H1 (cell line): ENCODE results near the gene RPL23. TPM values are rescaled to one million over a fixed set of nuclear protein-coding genes. Genes with fewer than 3 reads are reported as not detected.

ENCODE experiments used
- CTCF ChIA-PET: fragments of 300-600 bp; sonication (Branson Sonifier 250); formaldehyde crosslinking; loops from one replicate; lab custom pipeline; 2021; ENCODE audit not compliant: partially characterized antibody; lab: Charles Lee
- POLR2A ChIA-PET: fragments of 300-600 bp; sonication (Branson Sonifier 250); formaldehyde crosslinking; loops from one replicate; lab custom pipeline; 2021; ENCODE audit warnings: inconsistent platforms; ENCODE audit not compliant: partially characterized antibody; lab: Charles Lee
- DNase-seq, 2 experiments: peaks; one replicate each; pipeline versions ENCODE4 v3.0.0 to v3.0.0-alpha.2; 2010 to 2022; ENCODE audit warnings: low spot score in 2 of 2, low read depth in 1 of 2, mixed read lengths in 1 of 2
- FAIRE-seq: peaks from 2 replicates; lab custom pipeline; 2011; peaks lifted over from hg19 to GRCh38; lab: Jason Lieb, UNC
- H2AFZ ChIP-seq: 2 replicates; pipeline ENCODE4 v1.8.1; 2012; ENCODE audit warnings: low read length, inconsistent platforms
- H2AK5ac ChIP-seq: 2 replicates; pipeline ENCODE4 v1.6.1; 2013; ENCODE audit warnings: low read depth, low read length
- H2BK120ac ChIP-seq: replicated peaks from 2 replicates; pipeline ENCODE3; 2013; ENCODE audit warnings: low read depth, low read length, inconsistent platforms
- H2BK12ac ChIP-seq: 2 replicates; pipeline ENCODE4 v1.6.1; 2013; ENCODE audit warnings: low read depth, low read length
- H2BK15ac ChIP-seq: 2 replicates; pipeline ENCODE4 v1.6.1; 2013; ENCODE audit warnings: low read length
- H2BK20ac ChIP-seq: 2 replicates; pipeline ENCODE4 v1.6.1; 2013; ENCODE audit warnings: low read length
- H2BK5ac ChIP-seq: 2 replicates; pipeline ENCODE4 v1.6.1; 2013; ENCODE audit warnings: low read depth, low read length
- H3K14ac ChIP-seq: 2 replicates; pipeline ENCODE4 v1.6.1; 2013; ENCODE audit warnings: inconsistent platforms; ENCODE audit not compliant: insufficient read length
- H3K18ac ChIP-seq: 2 replicates; pipeline ENCODE4 v1.6.1; 2013; ENCODE audit warnings: low read length; ENCODE audit errors: extremely low read depth
- H3K23ac ChIP-seq: 2 replicates; pipeline ENCODE4 v1.6.1; 2013; ENCODE audit warnings: inconsistent platforms; ENCODE audit not compliant: insufficient read length
- H3K23me2 ChIP-seq: 2 replicates; pipeline ENCODE4 v1.6.1; 2013; ENCODE audit warnings: low read depth, low read length
- H3K27ac ChIP-seq: 2 replicates; pipeline ENCODE4 v1.6.1; 2011; ENCODE audit warnings: low read depth, low read length, inconsistent platforms
- H3K27me3 ChIP-seq, 4 experiments: replicated peaks in 1 of 4; 1 replicate in 1 of 4; 2 replicates in 3 of 4; pipeline versions ENCODE4 v1.6.1 to v1.8.1; 2011 to 2013; ENCODE audit warnings: low read length in 3 of 4, mild to moderate bottlenecking in 3 of 4, inconsistent platforms in 2 of 4, mixed read lengths in 2 of 4, moderate library complexity in 1 of 4; ENCODE audit not compliant: control insufficient read depth in 3 of 4, insufficient read depth in 3 of 4; ENCODE audit errors: extremely low read depth in 1 of 4
- H3K36me3 ChIP-seq, 4 experiments: 2 replicates each; pipeline versions ENCODE4 v1.6.1 to v1.8.1; 2011 to 2013; ENCODE audit warnings: mild to moderate bottlenecking in 4 of 4, low read length in 3 of 4, moderate library complexity in 2 of 4, control low read depth in 1 of 4, inconsistent platforms in 1 of 4; ENCODE audit not compliant: insufficient read depth in 4 of 4, control insufficient read depth in 2 of 4
- H3K4ac ChIP-seq: replicated peaks from 2 replicates; pipeline ENCODE3; 2013; ENCODE audit warnings: low read length, low read depth, mixed read lengths, inconsistent platforms; ENCODE audit not compliant: insufficient read length
- H3K4me1 ChIP-seq, 4 experiments: replicated peaks in 1 of 4; 1 replicate in 1 of 4; 2 replicates in 3 of 4; pipeline versions ENCODE4 v1.6.1 to v1.8.1; 2011 to 2013; ENCODE audit warnings: low read length in 3 of 4, inconsistent platforms in 2 of 4, mixed read lengths in 1 of 4; ENCODE audit not compliant: insufficient read depth in 4 of 4, control insufficient read depth in 3 of 4
- H3K4me2 ChIP-seq, 2 experiments: 2 replicates each; pipeline versions ENCODE4 v1.6.1 to v1.8.1; 2011 to 2013; ENCODE audit warnings: low read depth in 2 of 2, low read length in 2 of 2, control low read depth in 1 of 2, inconsistent platforms in 1 of 2, mild to moderate bottlenecking in 1 of 2; ENCODE audit not compliant: insufficient read depth in 1 of 2
- H3K4me3 ChIP-seq, 4 experiments: fragments of 200-600, 300-600 bp in 1 of 4; sonication (generic), shearing (Covaris generic), sonication (Bioruptor Twin) in 1 of 4; 2 replicates each; pipeline versions ENCODE4 v1.5.1 to v1.8.1; 2011 to 2016; ENCODE audit warnings: low read length in 4 of 4, low read depth in 3 of 4, control low read depth in 2 of 4, inconsistent platforms in 2 of 4, mild to moderate bottlenecking in 2 of 4, mixed read lengths in 1 of 4, moderate library complexity in 1 of 4; ENCODE audit not compliant: insufficient read depth in 2 of 4; ENCODE audit errors: extremely low read depth in 1 of 4
- H3K56ac ChIP-seq: replicated peaks from 2 replicates; pipeline ENCODE3; 2013; ENCODE audit warnings: low read depth, mild to moderate bottlenecking, mixed read lengths, low read length, inconsistent platforms; ENCODE audit not compliant: insufficient read length
- H3K79me1 ChIP-seq: 2 replicates; pipeline ENCODE4 v1.6.1; 2013; ENCODE audit warnings: low read depth, low read length, control low read depth
- H3K79me2 ChIP-seq, 2 experiments: 2 replicates each; pipeline versions ENCODE4 v1.6.1 to v1.8.1; 2012 to 2013; ENCODE audit warnings: low read length in 2 of 2, mild to moderate bottlenecking in 2 of 2, inconsistent platforms in 1 of 2; ENCODE audit not compliant: insufficient read depth in 2 of 2, control insufficient read depth in 1 of 2
- H3K9ac ChIP-seq, 4 experiments: replicated peaks in 1 of 4; 1 replicate in 1 of 4; 2 replicates in 3 of 4; pipeline versions ENCODE4 v1.6.1 to v1.8.1; 2011 to 2013; ENCODE audit warnings: low read depth in 3 of 4, low read length in 3 of 4, control low read depth in 2 of 4, mild to moderate bottlenecking in 2 of 4, moderate library complexity in 2 of 4, inconsistent platforms in 1 of 4; ENCODE audit errors: extremely low read depth in 1 of 4
- H3K9me3 ChIP-seq, 2 experiments: 2 replicates each; pipeline versions ENCODE4 v1.6.1 to v1.8.1; 2012 to 2013; ENCODE audit warnings: mild to moderate bottlenecking in 2 of 2, moderate library complexity in 2 of 2, control low read depth in 1 of 2, inconsistent platforms in 1 of 2, low read depth in 1 of 2, low read length in 1 of 2, mixed read lengths in 1 of 2; ENCODE audit not compliant: insufficient read depth in 2 of 2
- H4K20me1 ChIP-seq, 2 experiments: replicated peaks in 1 of 2; 2 replicates each; pipeline versions ENCODE3 to v1.8.1; 2011 to 2013; ENCODE audit warnings: inconsistent platforms in 2 of 2, low read length in 2 of 2, mild to moderate bottlenecking in 1 of 2; ENCODE audit not compliant: insufficient read depth in 2 of 2, control insufficient read depth in 1 of 2
- H4K5ac ChIP-seq: 2 replicates; pipeline ENCODE4 v1.6.1; 2013; ENCODE audit warnings: low read length, low read depth, mixed read lengths, inconsistent platforms; ENCODE audit not compliant: insufficient read length
- H4K8ac ChIP-seq: 2 replicates; pipeline ENCODE4 v1.8.0; 2013; ENCODE audit warnings: mild to moderate bottlenecking, moderate library complexity, low read length, inconsistent platforms; ENCODE audit not compliant: insufficient read depth; ENCODE audit errors: extremely low read depth
- H4K91ac ChIP-seq: replicated peaks from 2 replicates; pipeline ENCODE3; 2013; ENCODE audit warnings: low read length, mixed read lengths, inconsistent platforms; ENCODE audit not compliant: insufficient read length
- CBX5 ChIP-seq: fragments of 300-800, 300-1000 bp; sonication (generic); IDR thresholded peaks from 2 replicates; pipeline ENCODE4 v1.7.1; 2016; ENCODE audit warnings: antibody characterized with exemption, low read length, low read depth
- POLR2A ChIP-seq, 2 experiments: IDR thresholded peaks; 1 replicate in 1 of 2; 2 replicates in 1 of 2; pipeline ENCODE4 v1.6.1; 2011; ENCODE audit warnings: low read depth in 2 of 2, low read length in 2 of 2, mild to moderate bottlenecking in 2 of 2; ENCODE audit errors: control extremely low read depth in 1 of 2
- RBBP5 ChIP-seq: IDR thresholded peaks from 2 replicates; pipeline ENCODE4 v1.7.1; 2012; ENCODE audit warnings: low read depth, mild to moderate bottlenecking, inconsistent platforms, low read length, moderate library complexity, borderline replicate concordance
- RFX5 ChIP-seq: IDR thresholded peaks from 2 replicates; pipeline ENCODE4 v1.6.1; 2011; ENCODE audit warnings: low read depth, low read length, improper control_type of control experiment, borderline replicate concordance
- SAP30 ChIP-seq: fragments of 300-600 bp; sonication (generic); IDR thresholded peaks from 2 replicates; pipeline ENCODE4 v1.7.1; 2012; ENCODE audit warnings: low read length, moderate library complexity, mild to moderate bottlenecking, inconsistent platforms; ENCODE audit not compliant: insufficient read depth, insufficient replicate concordance
- SIRT6 ChIP-seq: IDR thresholded peaks from one replicate; pipeline ENCODE4 v1.7.1; 2012; ENCODE audit warnings: low read length, inconsistent platforms
- TEAD4 ChIP-seq: IDR thresholded peaks from 2 replicates; pipeline ENCODE4 v1.6.1; 2012; ENCODE audit warnings: low read depth, low read length, inconsistent platforms, mixed read lengths
- WGBS, 2 experiments: shearing (Covaris generic) in 1 of 2; methylation state at CpG; one replicate each; pipeline versions ENCODE4 v1.1.6 to v1.1.7; 2013 to 2015; ENCODE audit warnings: low lambda C conversion rate in 2 of 2, mixed read lengths in 2 of 2, inconsistent platforms in 1 of 2, low coverage in 1 of 2, missing lambda C conversion rate in 1 of 2; ENCODE audit not compliant: insufficient replicate concordance in 2 of 2, insufficient coverage in 1 of 2, insufficient read length in 1 of 2; ENCODE audit errors: extremely low coverage in 1 of 2, missing lambda C conversion rate in 1 of 2; 5-methylcytosine and 5-hydroxymethylcytosine counted together
- polyA plus RNA-seq, 7 experiments: library from polyadenylated mRNA; depleted of rRNA in 3 of 7; stranded (reverse) in 5 of 7; unstranded in 2 of 7; fragments of >200 nt in 5 of 7; fragments of 200-250 nt in 2 of 7; gene quantifications; 1 replicate in 5 of 7; 2 replicates in 1 of 7; 4 replicates in 1 of 7; pipeline versions ENCODE4 v1.2.1 to v1.2.3, GENCODE V29; 2011 to 2013; ENCODE audit warnings: missing spikeins in 2 of 7, mixed read lengths in 2 of 7
- total RNA-seq: library from RNA; stranded (reverse); fragmentation: NEBNext Ultra II Directional; extraction: Animal tissue kit (Norgen Biotek cat#: 25700); gene quantifications from 2 replicates; pipeline ENCODE4 v1.2.1, GENCODE V29; 2021

Gene RPL23
- total and polyA plus RNA-seq, 2 of the 8 experiments (the other 6 are each of a cell fraction or from before 2014, with no cell fraction given): 2,148 to 2,502 TPM

- Histone ChIP-seq H2BK20ac (no peak overlapping the region), H3K56ac (peak overlapping the region; percentile 28), H3K18ac (no peak overlapping the region), H3K4me1 (peaks cover 0 to 18% (median 10%) of the 10 kb centered on the region in 4 experiments; a peak in 6 of 7 replicates), H2BK120ac (peak overlapping the region; percentile 18), H3K23me2 (peaks cover 17% of the 10 kb centered on the region), H4K5ac (no peak overlapping the region), H2AFZ (peak overlapping the region; percentile 67), H3K9me3 (no peaks in the 10 kb centered on the region), H4K20me1 (peaks cover 0 to 7% of the 10 kb centered on the region in 2 experiments), H2BK5ac (peak overlapping the region; percentile 63; the same call in 1 of the 2 replicates), H3K27me3 (no peaks in the 10 kb centered on the region), H3K4me3 (peak overlapping the region; percentile 88 to 100 (median 98)), H3K36me3 (peaks cover 0 to 2% (median 0%) of the 10 kb centered on the region in 4 experiments; a peak in 1 of 8 replicates), H3K14ac (no peak overlapping the region), H2AK5ac (no peak overlapping the region), H3K27ac (no peak overlapping the region), H3K4ac (no peak overlapping the region), H2BK15ac (no peak overlapping the region), H2BK12ac (no peak overlapping the region), H3K4me2 (peak overlapping the region; percentile 95 to 97), H3K23ac (no peak overlapping the region), H4K91ac (no peak overlapping the region), H3K79me2 (peaks cover 22 to 26% of the 10 kb centered on the region in 2 experiments), H4K8ac (no peak overlapping the region), H3K79me1 (peaks cover 15% of the 10 kb centered on the region), H3K9ac (peak overlapping the region; percentile 36 to 67 (median 48); a peak in 6 of 7 replicates)
- DNase-seq (no peak), FAIRE-seq (no peak)
- POLR2A ChIA-PET: interaction anchor here (0.7 to 24.3 kb wide), 8 partner anchors 11 to 96 kb away, joined by 3 to 468 read pairs (median 4); partner anchors contain the start of genes CWC25, LASP1NB and RPL23
- 6% methylated on average over 25 of the region's 25 CpGs; no CpG with 5 or more reads in 1 of the 2 experiments for WGBS, 2 experiments
- TF ChIP-seq TEAD4 (peak; percentile 65; the same call in 1 of the 2 replicates), RBBP5 (0 out of 2 replicates have a peak, but pooled peaks have one; percentile 28), POLR2A (IDR thresholded peaks at IDR 0.05; ENCODE audit: control extremely low read depth in 1 of 2, low read depth in 2 of 2, low read length in 2 of 2) (peak in 1 of 2 experiments; percentile 48; a peak in 1 of 3 replicates), SIRT6 (no peak), CBX5 (no peak), RFX5 (no peak), SAP30 (peak; percentile 7)
- CTCF ChIA-PET: interaction anchor here (0.7 to 2.7 kb wide), 15 partner anchors 9 to 288 kb away, joined by 3 to 10 read pairs (median 3); partner anchors contain the start of gene LASP1NB
Measured at GRCh38 chr17:38867968-38868816, 14.7 kb upstream of the RPL23 start.
